HEK293 (cell line): ENCODE data around the gene BCL11B.

ENCODE experiments used
- CTCF ChIA-PET: fragments of 350-600 bp; formaldehyde crosslinking; extraction: SDS; loops from one replicate; lab custom pipeline; 2021; ENCODE audit warnings: antibody characterized with exemption; lab: Yijun Ruan, JAX
- POLR2A ChIA-PET: fragments of 300-600 bp; formaldehyde crosslinking; extraction: SDS; loops from one replicate; lab custom pipeline; 2020; ENCODE audit warnings: antibody characterized with exemption, inconsistent platforms; lab: Yijun Ruan, JAX
- H3K27ac ChIP-seq: fragments of 200-500 bp; sonication (Bioruptor generic); 2 replicates; pipeline ENCODE4 v1.5.1; 2014; ENCODE audit warnings: low read depth, low read length, control low read depth, inconsistent platforms; ENCODE audit errors: extremely low read depth
- H3K36me3 ChIP-seq, 2 experiments: fragments of 200-500 bp in 1 of 2; sonication (Bioruptor generic) in 1 of 2; 1 replicate in 1 of 2; 2 replicates in 1 of 2; pipeline ENCODE4 v1.5.1; 2014 to 2017; ENCODE audit warnings: inconsistent platforms in 2 of 2, low read length in 2 of 2; ENCODE audit not compliant: control insufficient read depth in 2 of 2, insufficient read depth in 1 of 2
- H3K4me1 ChIP-seq: fragments of 200-500 bp; sonication (Bioruptor generic); 2 replicates; pipeline ENCODE4 v1.5.1; 2014; ENCODE audit warnings: mild to moderate bottlenecking, low read length, inconsistent platforms; ENCODE audit not compliant: control insufficient read depth, insufficient read depth
- H3K4me3 ChIP-seq: 2 replicates; pipeline ENCODE4 v1.5.1; 2011; ENCODE audit warnings: low read depth, mild to moderate bottlenecking, control low read depth, low read length, moderate library complexity
- H3K9me3 ChIP-seq: fragments of 200-500 bp; sonication (Bioruptor generic); 2 replicates; pipeline ENCODE4 v1.5.1; 2014; ENCODE audit warnings: low read depth, low read length, inconsistent platforms; ENCODE audit not compliant: control insufficient read depth, insufficient read depth
- BCL11B ChIP-seq: fragments of 450-650 bp; formaldehyde crosslinking; IDR thresholded peaks from 2 replicates; pipeline ENCODE4 v1.5.1; 2016; ENCODE audit warnings: low read depth, missing biosample characterization, missing genetic modification characterization
- GLIS2 ChIP-seq: fragments of 450-650 bp; formaldehyde crosslinking; IDR thresholded peaks from 2 replicates; pipeline ENCODE4 v1.5.1; 2016; ENCODE audit warnings: missing biosample characterization, missing genetic modification characterization
- KLF7 ChIP-seq: fragments of 450-650 bp; formaldehyde crosslinking; IDR thresholded peaks from 2 replicates; pipeline ENCODE4 v1.5.1; 2016; ENCODE audit warnings: missing biosample characterization, missing genetic modification characterization, borderline replicate concordance
- PRDM1 ChIP-seq: fragments of 450-650 bp; formaldehyde crosslinking; IDR thresholded peaks from 2 replicates; pipeline ENCODE4; 2016; ENCODE audit warnings: missing biosample characterization, missing genetic modification characterization
- PRDM2 ChIP-seq: fragments of 450-650 bp; formaldehyde crosslinking; IDR thresholded peaks from 2 replicates; pipeline ENCODE4 v1.5.1; 2016; ENCODE audit warnings: missing biosample characterization, missing genetic modification characterization, borderline replicate concordance
- REPIN1 ChIP-seq: fragments of 450-650 bp; formaldehyde crosslinking; IDR thresholded peaks from 2 replicates; pipeline ENCODE4 v1.5.1; 2017; ENCODE audit warnings: missing biosample characterization, missing genetic modification characterization, low read depth
- ZBTB6 ChIP-seq: fragments of 450-650 bp; formaldehyde crosslinking; IDR thresholded peaks from 2 replicates; pipeline ENCODE4 v1.5.1; 2017; ENCODE audit warnings: missing biosample characterization, missing genetic modification characterization
- ZBTB8A ChIP-seq: fragments of 450-650 bp; formaldehyde crosslinking; IDR thresholded peaks from 2 replicates; pipeline ENCODE4 v1.5.1; 2016; ENCODE audit warnings: missing biosample characterization, missing genetic modification characterization
- ZFP41 ChIP-seq: fragments of 450-650 bp; formaldehyde crosslinking; IDR thresholded peaks from 2 replicates; pipeline ENCODE4 v1.5.1; 2016; ENCODE audit warnings: missing biosample characterization, missing genetic modification characterization, borderline replicate concordance
- ZNF274 ChIP-seq, 2 experiments: fragments of 200-500 bp in 1 of 2; fragments of 450-650 bp in 1 of 2; sonication (Bioruptor generic) in 1 of 2; formaldehyde crosslinking in 1 of 2; IDR thresholded peaks; 2 replicates each; pipeline versions ENCODE4 v1.5.1 to v1.6.1; 2014 to 2016; ENCODE audit warnings: borderline replicate concordance in 1 of 2, inconsistent platforms in 1 of 2, low read length in 1 of 2, missing biosample characterization in 1 of 2, missing genetic modification characterization in 1 of 2
- ZNF768 ChIP-seq: fragments of 450-650 bp; formaldehyde crosslinking; IDR thresholded peaks from 2 replicates; pipeline ENCODE4 v1.5.1; 2018; ENCODE audit warnings: missing biosample characterization, mild to moderate bottlenecking, missing genetic modification characterization
- ZSCAN30 ChIP-seq: fragments of 450-650 bp; IDR thresholded peaks from 2 replicates; pipeline ENCODE4 v1.5.1; 2018; ENCODE audit warnings: missing biosample characterization, mild to moderate bottlenecking, missing genetic modification characterization, moderate library complexity
- TF ChIP-seq, protein P1 (sequence below): fragments of 450-650 bp; formaldehyde crosslinking; conservative IDR thresholded peaks from 2 replicates; pipeline ENCODE4 v1.5.1; 2016; ENCODE audit warnings: low read depth, missing biosample characterization, missing genetic modification characterization
- TF ChIP-seq, protein P2 (sequence below): fragments of 450-650 bp; IDR thresholded peaks from 2 replicates; pipeline ENCODE4 v1.5.1; 2018; ENCODE audit warnings: missing biosample characterization, mild to moderate bottlenecking, missing genetic modification characterization
- TF ChIP-seq, protein P3 (sequence below): fragments of 450-650 bp; formaldehyde crosslinking; IDR thresholded peaks from 2 replicates; pipeline ENCODE4 v1.5.1; 2016; ENCODE audit warnings: missing biosample characterization, missing genetic modification characterization

Gene BCL11B

GRCh38 chr14:99156814-99157213 is 115.2 kb downstream of the BCL11B start (continued):
- TF ChIP-seq, protein P1, sequence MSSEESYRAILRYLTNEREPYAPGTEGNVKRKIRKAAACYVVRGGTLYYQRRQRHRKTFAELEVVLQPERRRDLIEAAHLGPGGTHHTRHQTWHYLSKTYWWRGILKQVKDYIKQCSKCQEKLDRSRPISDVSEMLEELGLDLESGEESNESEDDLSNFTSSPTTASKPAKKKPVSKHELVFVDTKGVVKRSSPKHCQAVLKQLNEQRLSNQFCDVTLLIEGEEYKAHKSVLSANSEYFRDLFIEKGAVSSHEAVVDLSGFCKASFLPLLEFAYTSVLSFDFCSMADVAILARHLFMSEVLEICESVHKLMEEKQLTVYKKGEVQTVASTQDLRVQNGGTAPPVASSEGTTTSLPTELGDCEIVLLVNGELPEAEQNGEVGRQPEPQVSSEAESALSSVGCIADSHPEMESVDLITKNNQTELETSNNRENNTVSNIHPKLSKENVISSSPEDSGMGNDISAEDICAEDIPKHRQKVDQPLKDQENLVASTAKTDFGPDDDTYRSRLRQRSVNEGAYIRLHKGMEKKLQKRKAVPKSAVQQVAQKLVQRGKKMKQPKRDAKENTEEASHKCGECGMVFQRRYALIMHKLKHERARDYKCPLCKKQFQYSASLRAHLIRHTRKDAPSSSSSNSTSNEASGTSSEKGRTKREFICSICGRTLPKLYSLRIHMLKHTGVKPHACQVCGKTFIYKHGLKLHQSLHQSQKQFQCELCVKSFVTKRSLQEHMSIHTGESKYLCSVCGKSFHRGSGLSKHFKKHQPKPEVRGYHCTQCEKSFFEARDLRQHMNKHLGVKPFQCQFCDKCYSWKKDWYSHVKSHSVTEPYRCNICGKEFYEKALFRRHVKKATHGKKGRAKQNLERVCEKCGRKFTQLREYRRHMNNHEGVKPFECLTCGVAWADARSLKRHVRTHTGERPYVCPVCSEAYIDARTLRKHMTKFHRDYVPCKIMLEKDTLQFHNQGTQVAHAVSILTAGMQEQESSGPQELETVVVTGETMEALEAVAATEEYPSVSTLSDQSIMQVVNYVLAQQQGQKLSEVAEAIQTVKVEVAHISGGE (tag by site-specific recombination), result peak; percentile 62

DNA sequence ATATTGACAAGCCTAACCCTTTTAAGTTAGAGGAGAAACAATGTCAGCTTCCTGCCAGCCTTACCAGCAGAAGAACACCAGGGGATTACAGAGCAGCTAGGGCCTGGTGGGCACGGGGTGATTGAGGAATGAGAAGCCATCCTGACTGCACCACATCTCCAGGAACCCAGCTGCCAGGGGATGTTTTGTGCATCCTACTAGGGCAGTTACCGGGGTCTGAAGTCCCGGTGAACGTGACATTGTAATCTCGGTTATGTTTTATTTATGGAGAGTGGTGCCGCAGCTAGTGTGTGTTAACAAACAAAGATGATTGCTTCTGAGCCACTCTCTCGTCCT is 115.9 kb downstream of the BCL11B start:
- H3K4me3 ChIP-seq, result no peak overlapping the region
- POLR2A ChIA-PET, result no interaction called here
- H3K36me3 ChIP-seq, result no peaks in the 10 kb centered on the region
- no peaks in the 10 kb centered on the region for H3K9me3 ChIP-seq
- no peaks in the 10 kb centered on the region for H3K4me1 ChIP-seq
- H3K27ac ChIP-seq, result no peak overlapping the region
- TF ChIP-seq ZBTB8A (tag by site-specific recombination) (no peak), REPIN1 (tag by site-specific recombination) (no peak), GLIS2 (tag by site-specific recombination) (no peak), PRDM1 (tag by site-specific recombination) (no peak), ZNF274 (IDR thresholded peaks at IDR 0.05; ENCODE audit: low read length) (no peak), ZNF274 (tag by site-specific recombination; IDR thresholded peaks at IDR 0.05; ENCODE audit: borderline replicate concordance) (no peak)
- TF ChIP-seq, protein P2, sequence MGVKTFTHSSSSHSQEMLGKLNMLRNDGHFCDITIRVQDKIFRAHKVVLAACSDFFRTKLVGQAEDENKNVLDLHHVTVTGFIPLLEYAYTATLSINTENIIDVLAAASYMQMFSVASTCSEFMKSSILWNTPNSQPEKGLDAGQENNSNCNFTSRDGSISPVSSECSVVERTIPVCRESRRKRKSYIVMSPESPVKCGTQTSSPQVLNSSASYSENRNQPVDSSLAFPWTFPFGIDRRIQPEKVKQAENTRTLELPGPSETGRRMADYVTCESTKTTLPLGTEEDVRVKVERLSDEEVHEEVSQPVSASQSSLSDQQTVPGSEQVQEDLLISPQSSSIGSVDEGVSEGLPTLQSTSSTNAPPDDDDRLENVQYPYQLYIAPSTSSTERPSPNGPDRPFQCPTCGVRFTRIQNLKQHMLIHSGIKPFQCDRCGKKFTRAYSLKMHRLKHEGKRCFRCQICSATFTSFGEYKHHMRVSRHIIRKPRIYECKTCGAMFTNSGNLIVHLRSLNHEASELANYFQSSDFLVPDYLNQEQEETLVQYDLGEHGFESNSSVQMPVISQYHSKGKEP (tag by site-specific recombination), result no peak
- CTCF ChIA-PET, result no interaction called here

DNA sequence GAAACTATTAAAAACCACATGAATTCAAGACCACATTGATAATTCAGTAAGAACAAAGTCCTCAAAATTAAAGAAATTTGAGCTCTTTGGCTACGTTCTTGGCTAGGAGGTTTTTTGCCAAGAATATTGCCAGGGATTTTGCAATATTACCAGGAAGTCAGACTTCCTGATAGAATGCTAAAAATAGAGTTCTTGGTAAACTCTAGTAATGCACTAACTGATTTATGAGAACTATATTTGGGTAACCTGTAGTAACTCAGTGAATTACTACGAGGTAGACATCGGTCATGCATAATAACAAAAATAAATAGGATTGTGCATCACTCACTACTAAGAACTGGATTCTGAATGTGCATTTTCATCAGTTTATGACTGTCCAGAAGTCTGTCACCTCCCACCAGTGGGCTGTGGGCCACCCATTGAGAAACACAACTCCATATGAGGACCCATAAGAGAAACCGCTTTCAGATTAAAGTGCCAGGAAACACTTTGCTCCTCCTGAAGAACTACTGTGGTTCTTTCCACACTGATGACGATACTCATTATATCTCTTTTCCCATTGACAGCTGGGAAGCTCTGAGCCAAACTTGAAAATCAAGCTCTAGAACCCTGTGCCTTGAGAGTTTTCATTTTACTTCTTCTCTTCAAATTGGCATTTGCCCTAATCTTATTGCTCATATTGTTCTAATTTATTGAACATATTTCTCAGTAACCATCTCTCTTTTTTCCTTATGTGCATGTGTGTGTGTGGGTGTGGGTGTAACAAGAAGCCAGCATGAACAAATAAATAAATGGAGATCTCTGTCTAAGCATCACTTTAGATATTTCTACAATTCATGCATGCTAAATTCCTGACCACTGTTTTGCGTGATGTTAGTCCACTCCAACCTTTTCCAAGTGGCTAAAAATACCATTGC is 116.6 kb downstream of the BCL11B start:
- ChIA-PET CTCF (no interaction called here), POLR2A (no interaction called here)
- TF ChIP-seq, protein P2 (tag by site-specific recombination), result no peak
- TF ChIP-seq ZNF768, result no peak
- TF ChIP-seq KLF7 (tag by site-specific recombination), result no peak
- TF ChIP-seq PRDM2 (tag by site-specific recombination), result no peak
- no peak for TF ChIP-seq ZBTB6 (tag by site-specific recombination)
- TF ChIP-seq BCL11B (tag by site-specific recombination), result no peak
- TF ChIP-seq ZFP41, result no peak
- TF ChIP-seq ZSCAN30 (tag by site-specific recombination), result no peak
- TF ChIP-seq, protein P3, sequence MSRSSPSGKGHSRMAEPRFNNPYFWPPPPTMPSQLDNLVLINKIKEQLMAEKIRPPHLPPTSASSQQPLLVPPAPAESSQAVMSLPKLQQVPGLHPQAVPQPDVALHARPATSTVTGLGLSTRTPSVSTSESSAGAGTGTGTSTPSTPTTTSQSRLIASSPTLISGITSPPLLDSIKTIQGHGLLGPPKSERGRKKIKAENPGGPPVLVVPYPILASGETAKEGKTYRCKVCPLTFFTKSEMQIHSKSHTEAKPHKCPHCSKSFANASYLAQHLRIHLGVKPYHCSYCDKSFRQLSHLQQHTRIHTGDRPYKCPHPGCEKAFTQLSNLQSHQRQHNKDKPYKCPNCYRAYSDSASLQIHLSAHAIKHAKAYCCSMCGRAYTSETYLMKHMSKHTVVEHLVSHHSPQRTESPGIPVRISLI, result no peak

More for the DNA sequence above, 116.6 kb downstream of the BCL11B start:
- H3K4me1 ChIP-seq, result no peaks in the 10 kb centered on the region
- H3K36me3 ChIP-seq, result no peaks in the 10 kb centered on the region
- no peak overlapping the region for H3K4me3 ChIP-seq
- no peaks in the 10 kb centered on the region for H3K9me3 ChIP-seq
- no peak overlapping the region for H3K27ac ChIP-seq
